K562 (cell line): Measurements from ENCODE around the gene POLE2. TPM values are rescaled to one million over a fixed set of nuclear protein-coding genes. Genes with fewer than 3 reads are reported as not detected.

Experiments
- GABPB1 ChIP-seq: sonication (generic); formaldehyde crosslinking; IDR thresholded peaks from 2 replicates; pipeline ENCODE4 v1.8.0; 2022; ENCODE audit warnings: mild to moderate bottlenecking, missing genetic modification reagents
- NCOA6 ChIP-seq: fragments of 450-650 bp; IDR thresholded peaks from 2 replicates; pipeline ENCODE4 v1.6.1; 2017; ENCODE audit warnings: mild to moderate bottlenecking
- OTX1 ChIP-seq: fragments of 450-650 bp; formaldehyde crosslinking; IDR thresholded peaks from 2 replicates; pipeline ENCODE4 v1.4.0; 2022; ENCODE audit warnings: mild to moderate bottlenecking
- POLR2H ChIP-seq: IDR thresholded peaks from 2 replicates; pipeline ENCODE4 v1.6.1; 2016; ENCODE audit warnings: missing genetic modification characterization, low read depth, mild to moderate bottlenecking, control low read depth, missing compliant biosample characterization, moderate library complexity
- RBM14 ChIP-seq: fragments of 200-400 bp; formaldehyde crosslinking; IDR thresholded peaks from 2 replicates; pipeline ENCODE4 v1.6.1; 2018; ENCODE audit warnings: low read depth, mild to moderate bottlenecking, low read length, moderate library complexity, borderline replicate concordance; ENCODE audit not compliant: insufficient read depth
- ZFPM2 ChIP-seq: fragments of 250-450 bp; sonication (Bioruptor Pico); IDR thresholded peaks from 2 replicates; pipeline ENCODE4 v1.5.1; 2022; ENCODE audit warnings: mild to moderate bottlenecking
- ZNF347 ChIP-seq: fragments of 450-650 bp; formaldehyde crosslinking; IDR thresholded peaks from 2 replicates; pipeline ENCODE4 v1.4.0; 2020; ENCODE audit warnings: low read depth, mild to moderate bottlenecking, moderate library complexity
- polyA plus RNA-seq, 8 experiments: library from polyadenylated mRNA; depleted of rRNA in 4 of 8; stranded (reverse) in 5 of 8; unstranded in 3 of 8; fragments of >200 nt; fragmentation: Nextera tagmentation in 2 of 8; fragmentation: Illumina TruSeq in 1 of 8; extraction: Ambion mirVana in 2 of 8; extraction: Trizol in 1 of 8; gene quantifications; 2 replicates each; pipeline versions ENCODE4 v1.2.1 to v1.2.3, GENCODE V29; 2011 to 2014; ENCODE audit warnings: inconsistent platforms in 1 of 8, missing spikeins in 1 of 8
- total RNA-seq, 7 experiments: library from RNA; depleted of rRNA in 6 of 7; stranded (reverse); fragments of >200 nt in 6 of 7; fragmentation: Illumina TruSeq in 2 of 7; extraction: Trizol in 2 of 7; gene quantifications; 2 replicates each; pipeline versions ENCODE4 v1.2.1 to v1.2.3, GENCODE V29; 2011 to 2021; ENCODE audit warnings: low replicate concordance in 1 of 7
- TF ChIP-seq, protein P1 (sequence below): fragments of 450-650 bp; IDR thresholded peaks from 2 replicates; pipeline ENCODE4 v1.6.1; 2016; ENCODE audit warnings: low read depth
- TF ChIP-seq, protein P2 (sequence below), 2 experiments: fragments of 150-350 bp in 1 of 2; IDR thresholded peaks; 2 replicates each; pipeline ENCODE4 v1.6.1; 2012 to 2016; ENCODE audit warnings: low read depth in 2 of 2, low read length in 2 of 2, mild to moderate bottlenecking in 1 of 2, moderate library complexity in 1 of 2
- TF ChIP-seq, protein P3 (sequence below): fragments of 250-450 bp; sonication (Bioruptor Pico); IDR thresholded peaks from 2 replicates; pipeline ENCODE4 v1.5.0; 2020; ENCODE audit warnings: mild to moderate bottlenecking, borderline replicate concordance

POLE2 gene
- total and polyA plus RNA-seq, 9 of the 15 experiments (the other 6 are each of a cell fraction or from before 2014, with no cell fraction given): 30.7 to 78.4 (median 55.4) TPM

DNA sequence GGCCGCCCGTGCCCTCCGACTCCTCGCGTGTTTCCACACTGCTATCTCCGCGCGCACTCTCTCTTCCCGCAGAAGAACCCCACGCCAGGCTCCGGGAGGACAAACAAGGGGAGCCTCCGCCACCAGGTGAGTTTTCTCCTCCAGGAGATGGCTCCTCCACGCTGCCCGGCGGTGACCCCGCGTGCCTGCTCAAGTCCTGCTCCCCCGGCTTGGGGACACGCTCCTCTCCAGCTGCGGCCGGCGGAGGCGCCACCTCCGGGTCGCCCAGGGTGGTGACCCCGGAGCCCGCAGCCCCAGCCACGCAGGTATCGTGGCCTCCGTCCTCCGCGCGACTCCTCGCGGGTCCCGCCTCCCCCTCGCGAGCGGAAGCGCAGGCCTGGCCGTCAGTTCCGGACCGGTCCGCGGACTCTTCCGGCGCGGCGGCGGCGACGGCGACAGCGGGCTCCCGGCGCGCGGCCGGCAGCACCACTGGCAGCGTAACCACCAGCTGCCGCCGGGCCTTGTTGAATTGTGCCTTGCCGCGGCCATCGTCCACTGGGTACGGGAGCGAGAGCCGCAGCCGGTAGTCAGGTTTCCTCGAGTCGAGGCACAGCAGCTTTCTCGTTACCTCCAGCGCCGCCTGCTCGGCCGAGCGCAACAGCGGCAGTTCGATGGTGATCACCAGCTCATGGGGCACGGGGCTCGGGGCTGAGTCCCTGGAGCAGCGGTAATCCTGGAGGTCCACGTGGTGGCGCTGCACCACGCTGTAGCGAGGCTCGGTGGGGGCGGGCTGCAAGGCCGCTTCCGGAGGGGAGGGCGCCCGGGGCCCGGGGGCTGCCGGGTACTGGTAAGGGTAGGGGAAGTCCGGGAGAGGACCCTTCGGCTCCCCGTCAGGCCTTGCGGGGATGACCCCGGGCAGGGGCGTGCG lies 54.1 kb downstream of the POLE2 start (continued):
- TF ChIP-seq, protein P1, sequence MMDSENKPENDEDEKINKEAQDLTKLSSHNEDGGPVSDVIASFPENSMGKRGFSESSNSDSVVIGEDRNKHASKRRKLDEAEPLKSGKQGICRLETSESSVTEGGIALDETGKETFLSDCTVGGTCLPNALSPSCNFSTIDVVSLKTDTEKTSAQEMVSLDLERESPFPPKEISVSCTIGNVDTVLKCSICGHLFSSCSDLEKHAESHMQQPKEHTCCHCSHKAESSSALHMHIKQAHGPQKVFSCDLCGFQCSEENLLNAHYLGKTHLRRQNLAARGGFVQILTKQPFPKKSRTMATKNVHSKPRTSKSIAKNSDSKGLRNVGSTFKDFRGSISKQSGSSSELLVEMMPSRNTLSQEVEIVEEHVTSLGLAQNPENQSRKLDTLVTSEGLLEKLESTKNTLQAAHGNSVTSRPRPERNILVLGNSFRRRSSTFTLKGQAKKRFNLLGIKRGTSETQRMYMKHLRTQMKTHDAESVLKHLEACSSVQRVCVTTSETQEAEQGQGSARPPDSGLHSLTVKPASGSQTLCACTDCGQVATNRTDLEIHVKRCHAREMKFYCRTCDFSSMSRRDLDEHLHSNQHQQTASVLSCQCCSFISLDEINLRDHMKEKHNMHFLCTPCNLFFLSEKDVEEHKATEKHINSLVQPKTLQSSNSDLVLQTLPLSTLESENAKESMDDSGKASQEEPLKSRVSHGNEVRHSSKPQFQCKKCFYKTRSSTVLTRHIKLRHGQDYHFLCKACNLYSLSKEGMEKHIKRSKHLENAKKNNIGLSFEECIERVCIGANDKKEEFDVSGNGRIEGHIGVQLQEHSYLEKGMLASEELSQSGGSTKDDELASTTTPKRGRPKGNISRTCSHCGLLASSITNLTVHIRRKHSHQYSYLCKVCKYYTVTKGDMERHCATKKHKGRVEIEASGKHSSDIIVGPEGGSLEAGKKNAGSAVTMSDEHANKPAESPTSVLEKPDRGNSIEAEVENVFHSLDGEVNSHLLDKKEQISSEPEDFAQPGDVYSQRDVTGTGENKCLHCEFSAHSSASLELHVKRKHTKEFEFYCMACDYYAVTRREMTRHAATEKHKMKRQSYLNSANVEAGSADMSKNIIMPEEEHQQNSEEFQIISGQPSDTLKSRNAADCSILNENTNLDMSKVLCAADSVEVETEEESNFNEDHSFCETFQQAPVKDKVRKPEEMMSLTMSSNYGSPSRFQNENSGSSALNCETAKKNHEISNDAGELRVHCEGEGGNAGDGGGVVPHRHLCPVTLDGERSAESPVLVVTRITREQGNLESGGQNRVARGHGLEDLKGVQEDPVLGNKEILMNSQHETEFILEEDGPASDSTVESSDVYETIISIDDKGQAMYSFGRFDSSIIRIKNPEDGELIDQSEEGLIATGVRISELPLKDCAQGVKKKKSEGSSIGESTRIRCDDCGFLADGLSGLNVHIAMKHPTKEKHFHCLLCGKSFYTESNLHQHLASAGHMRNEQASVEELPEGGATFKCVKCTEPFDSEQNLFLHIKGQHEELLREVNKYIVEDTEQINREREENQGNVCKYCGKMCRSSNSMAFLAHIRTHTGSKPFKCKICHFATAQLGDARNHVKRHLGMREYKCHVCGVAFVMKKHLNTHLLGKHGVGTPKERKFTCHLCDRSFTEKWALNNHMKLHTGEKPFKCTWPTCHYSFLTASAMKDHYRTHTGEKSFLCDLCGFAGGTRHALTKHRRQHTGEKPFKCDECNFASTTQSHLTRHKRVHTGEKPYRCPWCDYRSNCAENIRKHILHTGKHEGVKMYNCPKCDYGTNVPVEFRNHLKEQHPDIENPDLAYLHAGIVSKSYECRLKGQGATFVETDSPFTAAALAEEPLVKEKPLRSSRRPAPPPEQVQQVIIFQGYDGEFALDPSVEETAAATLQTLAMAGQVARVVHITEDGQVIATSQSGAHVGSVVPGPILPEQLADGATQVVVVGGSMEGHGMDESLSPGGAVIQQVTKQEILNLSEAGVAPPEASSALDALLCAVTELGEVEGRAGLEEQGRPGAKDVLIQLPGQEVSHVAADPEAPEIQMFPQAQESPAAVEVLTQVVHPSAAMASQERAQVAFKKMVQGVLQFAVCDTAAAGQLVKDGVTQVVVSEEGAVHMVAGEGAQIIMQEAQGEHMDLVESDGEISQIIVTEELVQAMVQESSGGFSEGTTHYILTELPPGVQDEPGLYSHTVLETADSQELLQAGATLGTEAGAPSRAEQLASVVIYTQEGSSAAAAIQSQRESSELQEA: no peak
- TF ChIP-seq RBM14 (no peak), ZNF347 (CRISPR knock-in tag) (no peak), NCOA6 (no peak), OTX1 (CRISPR knock-in tag) (no peak), POLR2H (peak; percentile 45; the same call in 1 of the 2 replicates), GABPB1 (CRISPR knock-in tag) (peak; percentile 84), ZFPM2 (CRISPR knock-in tag) (no peak)
- TF ChIP-seq, protein P2, sequence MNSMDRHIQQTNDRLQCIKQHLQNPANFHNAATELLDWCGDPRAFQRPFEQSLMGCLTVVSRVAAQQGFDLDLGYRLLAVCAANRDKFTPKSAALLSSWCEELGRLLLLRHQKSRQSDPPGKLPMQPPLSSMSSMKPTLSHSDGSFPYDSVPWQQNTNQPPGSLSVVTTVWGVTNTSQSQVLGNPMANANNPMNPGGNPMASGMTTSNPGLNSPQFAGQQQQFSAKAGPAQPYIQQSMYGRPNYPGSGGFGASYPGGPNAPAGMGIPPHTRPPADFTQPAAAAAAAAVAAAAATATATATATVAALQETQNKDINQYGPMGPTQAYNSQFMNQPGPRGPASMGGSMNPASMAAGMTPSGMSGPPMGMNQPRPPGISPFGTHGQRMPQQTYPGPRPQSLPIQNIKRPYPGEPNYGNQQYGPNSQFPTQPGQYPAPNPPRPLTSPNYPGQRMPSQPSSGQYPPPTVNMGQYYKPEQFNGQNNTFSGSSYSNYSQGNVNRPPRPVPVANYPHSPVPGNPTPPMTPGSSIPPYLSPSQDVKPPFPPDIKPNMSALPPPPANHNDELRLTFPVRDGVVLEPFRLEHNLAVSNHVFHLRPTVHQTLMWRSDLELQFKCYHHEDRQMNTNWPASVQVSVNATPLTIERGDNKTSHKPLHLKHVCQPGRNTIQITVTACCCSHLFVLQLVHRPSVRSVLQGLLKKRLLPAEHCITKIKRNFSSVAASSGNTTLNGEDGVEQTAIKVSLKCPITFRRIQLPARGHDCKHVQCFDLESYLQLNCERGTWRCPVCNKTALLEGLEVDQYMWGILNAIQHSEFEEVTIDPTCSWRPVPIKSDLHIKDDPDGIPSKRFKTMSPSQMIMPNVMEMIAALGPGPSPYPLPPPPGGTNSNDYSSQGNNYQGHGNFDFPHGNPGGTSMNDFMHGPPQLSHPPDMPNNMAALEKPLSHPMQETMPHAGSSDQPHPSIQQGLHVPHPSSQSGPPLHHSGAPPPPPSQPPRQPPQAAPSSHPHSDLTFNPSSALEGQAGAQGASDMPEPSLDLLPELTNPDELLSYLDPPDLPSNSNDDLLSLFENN (IDR thresholded peaks at IDR 0.05; ENCODE audit: low read depth in 2 of 2, low read length in 2 of 2): no peak
- TF ChIP-seq, protein P3, sequence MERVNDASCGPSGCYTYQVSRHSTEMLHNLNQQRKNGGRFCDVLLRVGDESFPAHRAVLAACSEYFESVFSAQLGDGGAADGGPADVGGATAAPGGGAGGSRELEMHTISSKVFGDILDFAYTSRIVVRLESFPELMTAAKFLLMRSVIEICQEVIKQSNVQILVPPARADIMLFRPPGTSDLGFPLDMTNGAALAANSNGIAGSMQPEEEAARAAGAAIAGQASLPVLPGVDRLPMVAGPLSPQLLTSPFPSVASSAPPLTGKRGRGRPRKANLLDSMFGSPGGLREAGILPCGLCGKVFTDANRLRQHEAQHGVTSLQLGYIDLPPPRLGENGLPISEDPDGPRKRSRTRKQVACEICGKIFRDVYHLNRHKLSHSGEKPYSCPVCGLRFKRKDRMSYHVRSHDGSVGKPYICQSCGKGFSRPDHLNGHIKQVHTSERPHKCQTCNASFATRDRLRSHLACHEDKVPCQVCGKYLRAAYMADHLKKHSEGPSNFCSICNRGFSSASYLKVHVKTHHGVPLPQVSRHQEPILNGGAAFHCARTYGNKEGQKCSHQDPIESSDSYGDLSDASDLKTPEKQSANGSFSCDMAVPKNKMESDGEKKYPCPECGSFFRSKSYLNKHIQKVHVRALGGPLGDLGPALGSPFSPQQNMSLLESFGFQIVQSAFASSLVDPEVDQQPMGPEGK (CRISPR knock-in tag): no peak; the same call in 1 of the 2 replicates
